K562 (cell line): ENCODE data around the gene RASGEF1C. TPM values are rescaled to one million over a fixed set of nuclear protein-coding genes. Genes with fewer than 3 reads are reported as not detected.

Experiments used
- ATAC-seq: fragments of 200-7000 bp; cut with Tn5 transposase; 3 replicates; pipeline ENCODE4 v1.9.1; 2020; ENCODE audit warnings: moderate library complexity
- BruUV-seq: library from RNA; stranded (reverse); fragments of 400-500 nt; replicated peaks from 2 replicates; lab custom pipeline; 2021; lab: Mats Ljungman, UMichigan
- CTCF ChIA-PET: fragments of 300-600 bp; formaldehyde crosslinking; extraction: SDS; loops from one replicate; lab custom pipeline; 2021; ENCODE audit warnings: low intra/inter-chr PET ratio; lab: Yijun Ruan, JAX
- POLR2A ChIA-PET: fragments of 300-600, 350-650 bp; sonication (Branson Sonifier 250); formaldehyde crosslinking; extraction: SDS; loops from one replicate; lab custom pipeline; 2021; ENCODE audit warnings: antibody characterized with exemption, inconsistent platforms; lab: Yijun Ruan, JAX
- DNase-seq, 4 experiments: peaks; one replicate each; pipeline versions ENCODE4 v3.0.0 to v3.0.0-alpha.2; 2011 to 2018; ENCODE audit warnings: low spot score in 3 of 4, mixed read lengths in 3 of 4; ENCODE audit errors: extremely low read depth in 1 of 4
- FAIRE-seq: peaks from 2 replicates; lab custom pipeline; 2011; peaks lifted over from hg19 to GRCh38; lab: Jason Lieb, UNC
- H2AFZ ChIP-seq: 2 replicates; pipeline ENCODE4 v1.6.0; 2011; ENCODE audit warnings: low read depth, low read length, control low read depth, inconsistent platforms
- H3K27ac ChIP-seq: fragments of 200-600 bp; 3 replicates; pipeline ENCODE4 v1.8.0; 2011; ENCODE audit warnings: low read depth, mild to moderate bottlenecking, control low read depth, inconsistent platforms, low read length, moderate library complexity, mixed read lengths; ENCODE audit errors: extremely low read depth
- H3K27me3 ChIP-seq, 2 experiments: fragments of 300-600 bp in 1 of 2; 2 replicates in 1 of 2; 3 replicates in 1 of 2; pipeline versions ENCODE4 v1.6.0 to v1.8.0; 2011; ENCODE audit warnings: inconsistent platforms in 2 of 2, low read length in 2 of 2, mild to moderate bottlenecking in 1 of 2, mixed read lengths in 1 of 2, moderate library complexity in 1 of 2; ENCODE audit not compliant: control insufficient read depth in 2 of 2, insufficient read depth in 2 of 2
- H3K36me3 ChIP-seq: fragments of 300-600 bp; 3 replicates; pipeline ENCODE4 v1.8.0; 2011; ENCODE audit warnings: mild to moderate bottlenecking, low read length, inconsistent platforms; ENCODE audit not compliant: control insufficient read depth, insufficient read depth
- H3K4me1 ChIP-seq, 2 experiments: fragments of 200-600 bp in 1 of 2; replicated peaks in 1 of 2; 2 replicates in 1 of 2; 3 replicates in 1 of 2; pipeline versions ENCODE4 v1.5.1 to v1.8.0; 2011; ENCODE audit warnings: inconsistent platforms in 2 of 2, low read length in 2 of 2, mild to moderate bottlenecking in 1 of 2, mixed read lengths in 1 of 2, moderate library complexity in 1 of 2; ENCODE audit not compliant: control insufficient read depth in 2 of 2, insufficient read depth in 2 of 2
- H3K4me2 ChIP-seq: 2 replicates; pipeline ENCODE4 v1.6.1; 2011; ENCODE audit warnings: low read length, control low read depth, inconsistent platforms, mixed read lengths; ENCODE audit not compliant: insufficient read depth
- H3K4me3 ChIP-seq: fragments of 200-600 bp; sonication (generic), shearing (Covaris generic); 2 replicates; pipeline ENCODE4 v1.5.1; 2016; ENCODE audit warnings: control low read depth, inconsistent platforms
- H3K79me2 ChIP-seq: fragments of 200-600 bp; 3 replicates; pipeline ENCODE4 v1.8.0; 2011; ENCODE audit warnings: low read length, inconsistent platforms; ENCODE audit not compliant: control insufficient read depth, insufficient read depth
- H3K9ac ChIP-seq, 2 experiments: 2 replicates each; pipeline versions ENCODE4 v1.6.0 to v1.6.1; 2011; ENCODE audit warnings: low read depth in 2 of 2, low read length in 2 of 2, control low read depth in 1 of 2, inconsistent platforms in 1 of 2, mild to moderate bottlenecking in 1 of 2, mixed read lengths in 1 of 2; ENCODE audit not compliant: insufficient read depth in 1 of 2
- H3K9me1 ChIP-seq: one replicate; pipeline ENCODE4 v1.6.0; 2011; ENCODE audit warnings: inconsistent platforms, mild to moderate bottlenecking, low read length, moderate library complexity; ENCODE audit not compliant: control insufficient read depth, insufficient read depth
- H3K9me3 ChIP-seq: replicated peaks from 2 replicates; pipeline ENCODE4 v1.5.1; 2011; ENCODE audit warnings: low read depth, low read length, inconsistent platforms; ENCODE audit not compliant: control insufficient read depth, insufficient read depth
- H4K20me1 ChIP-seq: replicated peaks from 2 replicates; pipeline ENCODE4 v1.6.1; 2011; ENCODE audit warnings: low read length, inconsistent platforms, mixed read lengths; ENCODE audit not compliant: control insufficient read depth, insufficient read depth
- BCL6 ChIP-seq: fragments of 250-450 bp; sonication (Bioruptor Pico); IDR thresholded peaks from 2 replicates; pipeline ENCODE4 v1.4.0; 2020
- DPF2 ChIP-seq: fragments of 450-650 bp; IDR thresholded peaks from 2 replicates; pipeline ENCODE4 v1.6.1; 2016
- HNRNPH1 ChIP-seq: fragments of 200-400 bp; formaldehyde crosslinking; optimal IDR thresholded peaks from 2 replicates; pipeline ENCODE3; 2017; ENCODE audit warnings: low read depth, mild to moderate bottlenecking, low read length, moderate library complexity
- NFIX ChIP-seq: fragments of 250-450 bp; sonication (Bioruptor Pico); IDR thresholded peaks from 2 replicates; pipeline ENCODE4 v1.4.0; 2020; ENCODE audit warnings: low read depth, mild to moderate bottlenecking, moderate library complexity
- NR2C2 ChIP-seq, 2 experiments: fragments of 200-800 bp in 1 of 2; sonication (Bioruptor generic) in 1 of 2; sonication (generic) in 1 of 2; formaldehyde crosslinking in 1 of 2; IDR thresholded peaks; 2 replicates each; pipeline versions ENCODE4 v1.6.1 to v1.8.0; 2016 to 2022; ENCODE audit warnings: mild to moderate bottlenecking in 1 of 2, missing compliant biosample characterization in 1 of 2, missing genetic modification characterization in 1 of 2, missing genetic modification reagents in 1 of 2
- SIN3B ChIP-seq: fragments of 450-650 bp; IDR thresholded peaks from 2 replicates; pipeline ENCODE4 v1.6.1; 2017; ENCODE audit warnings: low read depth, mild to moderate bottlenecking, moderate library complexity
- U2AF2 ChIP-seq: fragments of 200-400 bp; formaldehyde crosslinking; optimal IDR thresholded peaks from 2 replicates; pipeline ENCODE3; 2017; ENCODE audit warnings: low read depth, mild to moderate bottlenecking, low read length
- ZBTB26 ChIP-seq: fragments of 450-650 bp; formaldehyde crosslinking; IDR thresholded peaks from 2 replicates; pipeline ENCODE4 v1.4.0; 2022; ENCODE audit warnings: missing genetic modification characterization
- WGBS: fragments of 100-300 bp; shearing (Covaris generic); methylation state at CpG from one replicate; pipeline ENCODE4 v1.1.6; 2016; ENCODE audit warnings: low coverage, mixed read lengths; ENCODE audit not compliant: insufficient coverage; ENCODE audit errors: missing lambda C conversion rate; 5-methylcytosine and 5-hydroxymethylcytosine counted together
- in situ Hi-C: fragments of 300-500 bp; cut with MboI; formaldehyde crosslinking; loops from 4 replicates; pipeline ENCODE4 v1.15.0; 2018; ENCODE audit warnings: inconsistent platforms, mixed read lengths
- intact Hi-C: fragments of 100-400 bp; cut with micrococcal nuclease; formaldehyde crosslinking; loops from 2 replicates; pipeline ENCODE4 v1.14.2; 2022
- polyA plus RNA-seq, 8 experiments: library from polyadenylated mRNA; depleted of rRNA in 4 of 8; stranded (reverse) in 5 of 8; unstranded in 3 of 8; fragments of >200 nt; fragmentation: Nextera tagmentation in 2 of 8; fragmentation: Illumina TruSeq in 1 of 8; extraction: Ambion mirVana in 2 of 8; extraction: Trizol in 1 of 8; gene quantifications; 2 replicates each; pipeline versions ENCODE4 v1.2.1 to v1.2.3, GENCODE V29; 2011 to 2014; ENCODE audit warnings: inconsistent platforms in 1 of 8, missing spikeins in 1 of 8
- total RNA-seq, 7 experiments: library from RNA; depleted of rRNA in 6 of 7; stranded (reverse); fragments of >200 nt in 6 of 7; fragmentation: Illumina TruSeq in 2 of 7; extraction: Trizol in 2 of 7; gene quantifications; 2 replicates each; pipeline versions ENCODE4 v1.2.1 to v1.2.3, GENCODE V29; 2011 to 2021; ENCODE audit warnings: low replicate concordance in 1 of 7

Gene RASGEF1C
- total and polyA plus RNA-seq, 9 of the 15 experiments (the other 6 are each of a cell fraction or from before 2014, with no cell fraction given), result 0.04 to 1.1 (median 0.21) TPM; not detected in 4

GRCh38 chr5:180160789-180161188 lies 48.2 kb downstream of the RASGEF1C start:
- H2AFZ ChIP-seq, result no peak overlapping the region
- DNase-seq (no peak), ATAC-seq (no peak), FAIRE-seq (no peak)
- H3K36me3 ChIP-seq, result no peaks in the 10 kb centered on the region
- intact Hi-C loops, result no loop called here
- no TSS peak for BruUV-seq
- no peak overlapping the region for H3K27ac ChIP-seq
- H3K9ac ChIP-seq, result no peak overlapping the region
- no peak overlapping the region for H3K4me3 ChIP-seq
- H3K79me2 ChIP-seq, result no peaks in the 10 kb centered on the region
- WGBS, result 2% methylated on average over 9 of the region's 9 CpGs
- POLR2A ChIA-PET, result no interaction called here
- peaks cover 25 to 53% of the 10 kb centered on the region in 2 experiments for H3K27me3 ChIP-seq
- no peaks in the 10 kb centered on the region for H3K9me1 ChIP-seq
- in situ Hi-C loops, result no loop called here
- H3K9me3 ChIP-seq, result no peaks in the 10 kb centered on the region
- CTCF ChIA-PET, result no interaction called here
- H3K4me1 ChIP-seq, result peaks cover 0 to 7% of the 10 kb centered on the region in 2 experiments; a peak in 2 of 5 replicates
- H4K20me1 ChIP-seq, result no peaks in the 10 kb centered on the region
- no peak for TF ChIP-seq ZBTB26
- no peak for TF ChIP-seq DPF2
- TF ChIP-seq HNRNPH1, result no peak
- no peak for TF ChIP-seq SIN3B
- TF ChIP-seq BCL6 (CRISPR knock-in tag), result no peak
- TF ChIP-seq NR2C2 (CRISPR knock-in tag; IDR thresholded peaks at IDR 0.05), result no peak
- TF ChIP-seq NR2C2 (tag; IDR thresholded peaks at IDR 0.05), result no peak
- TF ChIP-seq U2AF2, result no peak
- TF ChIP-seq NFIX (CRISPR knock-in tag), result no peak
- H3K4me2 ChIP-seq, result no peak overlapping the region
